NCI-H146 (cell line): ENCODE results near the gene LRMDA.
A peak's percentile ranks its signal among the peaks of the same experiment; 100 is the strongest.

Experiments used
- DNase-seq: peaks from one replicate; lab custom pipeline; 2025; lab: John Stamatoyannopoulos, UW

LRMDA gene

DNA sequence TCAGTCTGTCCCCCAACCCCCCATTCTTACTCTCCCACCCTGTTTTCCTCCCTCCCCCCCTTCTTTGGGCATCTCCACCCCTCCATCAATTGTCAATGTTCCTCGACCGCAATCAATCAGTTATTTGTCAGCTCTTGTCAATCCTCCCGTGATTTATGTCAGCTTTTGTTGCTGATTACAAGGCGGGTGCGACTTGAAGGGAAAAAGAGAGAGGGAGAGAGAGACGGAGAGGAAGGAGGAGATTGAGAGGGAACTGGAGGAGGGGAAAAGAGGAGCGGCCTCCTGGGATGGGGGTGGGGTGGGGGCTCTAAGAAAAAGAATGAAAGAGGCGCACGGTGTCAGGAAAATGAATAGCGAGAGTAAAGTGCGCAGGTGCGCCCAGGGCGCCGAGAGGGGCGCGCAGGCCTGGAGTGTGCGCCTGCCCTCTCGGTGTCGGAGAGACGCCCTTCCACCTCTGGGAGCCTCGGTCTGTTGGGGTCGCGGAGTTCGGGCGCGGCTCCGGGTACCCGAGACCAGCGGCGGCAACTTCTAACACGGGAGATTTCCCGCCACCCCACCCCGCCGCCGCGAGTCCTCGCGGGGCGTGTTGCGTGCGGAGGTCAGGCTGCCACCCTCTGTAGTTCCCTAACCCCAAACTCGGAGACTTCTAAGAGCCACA lies 28.8 kb upstream of the LRMDA start:
- peak; percentile 93 for DNase-seq

DNA sequence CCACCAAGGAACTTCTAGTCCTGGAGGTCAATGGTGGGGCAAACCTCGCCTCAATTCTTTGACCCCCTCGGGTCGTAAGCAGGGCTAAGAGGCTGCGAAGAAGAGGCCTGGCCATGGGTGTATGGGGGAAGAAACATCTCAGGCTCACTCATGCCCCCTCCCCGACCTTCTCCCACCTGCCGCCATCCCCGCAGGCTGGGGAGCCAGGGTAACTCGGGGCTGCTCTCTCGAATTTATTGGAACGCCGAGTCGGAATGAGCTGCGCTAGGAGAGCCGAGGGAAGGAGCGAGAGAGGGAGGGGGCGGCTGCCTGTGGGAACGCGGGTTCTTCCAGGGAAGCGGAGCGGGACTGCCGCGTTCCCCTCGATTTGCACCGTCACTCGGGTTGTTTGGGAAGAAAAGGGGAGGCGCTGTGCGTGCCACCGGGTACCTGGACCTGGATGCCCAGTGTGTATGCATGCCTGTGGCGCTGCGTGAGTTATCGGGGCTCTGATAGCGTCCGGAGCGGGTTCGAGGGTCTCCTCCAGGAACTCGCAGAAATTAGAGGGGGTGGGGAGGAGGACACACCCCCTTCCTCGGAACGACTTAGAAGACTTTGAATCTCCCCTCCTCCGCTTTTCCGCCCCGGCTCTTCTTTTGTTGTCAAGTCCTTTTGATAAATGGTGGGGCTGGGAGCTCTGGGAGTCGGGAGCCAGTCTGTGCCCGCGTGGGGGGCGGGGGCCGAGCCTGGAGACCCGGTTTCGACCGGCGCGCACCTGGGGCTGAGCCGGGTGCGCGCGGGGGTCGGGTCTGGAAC lies 28.1 kb upstream of the LRMDA start:
- peak; percentile 75 for DNase-seq

DNA sequence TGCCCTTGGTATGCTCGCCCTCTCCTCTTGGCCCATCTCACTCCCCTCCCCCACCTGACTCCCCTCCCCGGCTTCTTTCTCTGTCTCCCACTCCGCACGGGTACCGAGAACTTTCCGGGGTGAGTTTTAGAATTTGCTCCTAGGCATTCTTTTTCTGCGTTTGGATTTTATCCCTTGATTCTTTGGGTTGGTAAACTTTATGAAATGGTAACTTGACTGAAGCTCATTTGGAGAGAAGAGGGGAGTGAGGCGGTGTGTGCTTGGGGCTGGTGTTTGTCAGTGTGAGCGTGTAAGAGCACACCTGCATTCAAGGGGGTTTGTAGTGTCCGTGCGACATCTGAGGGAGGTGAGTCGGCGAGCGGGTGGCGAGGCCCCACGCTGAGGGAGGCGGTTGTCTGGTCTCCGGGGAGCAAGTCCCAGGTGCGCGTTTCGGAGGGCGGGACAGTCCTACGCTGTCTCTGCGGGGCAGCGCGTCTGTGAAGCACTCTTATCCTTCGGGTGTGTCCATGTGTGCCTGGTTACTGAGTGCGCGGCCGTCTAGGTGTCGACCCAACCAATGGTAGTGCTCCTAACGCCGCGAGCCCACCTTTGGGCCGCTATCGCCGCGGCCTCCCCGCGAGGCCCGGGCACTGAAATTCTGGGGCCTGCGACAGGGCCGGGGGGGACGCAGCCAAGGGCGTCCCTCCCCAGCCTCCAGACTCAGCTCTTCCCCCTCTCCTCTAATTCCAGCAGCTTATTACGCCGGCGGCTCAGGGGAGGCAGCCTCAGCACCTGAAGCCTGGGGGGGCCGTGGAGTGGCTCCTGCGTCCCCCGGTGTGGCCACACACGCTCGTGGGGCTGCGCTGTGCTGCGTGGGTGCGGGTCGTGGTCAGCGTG lies 27.2 kb upstream of the LRMDA start:
- peak; percentile 81 for DNase-seq

DNA sequence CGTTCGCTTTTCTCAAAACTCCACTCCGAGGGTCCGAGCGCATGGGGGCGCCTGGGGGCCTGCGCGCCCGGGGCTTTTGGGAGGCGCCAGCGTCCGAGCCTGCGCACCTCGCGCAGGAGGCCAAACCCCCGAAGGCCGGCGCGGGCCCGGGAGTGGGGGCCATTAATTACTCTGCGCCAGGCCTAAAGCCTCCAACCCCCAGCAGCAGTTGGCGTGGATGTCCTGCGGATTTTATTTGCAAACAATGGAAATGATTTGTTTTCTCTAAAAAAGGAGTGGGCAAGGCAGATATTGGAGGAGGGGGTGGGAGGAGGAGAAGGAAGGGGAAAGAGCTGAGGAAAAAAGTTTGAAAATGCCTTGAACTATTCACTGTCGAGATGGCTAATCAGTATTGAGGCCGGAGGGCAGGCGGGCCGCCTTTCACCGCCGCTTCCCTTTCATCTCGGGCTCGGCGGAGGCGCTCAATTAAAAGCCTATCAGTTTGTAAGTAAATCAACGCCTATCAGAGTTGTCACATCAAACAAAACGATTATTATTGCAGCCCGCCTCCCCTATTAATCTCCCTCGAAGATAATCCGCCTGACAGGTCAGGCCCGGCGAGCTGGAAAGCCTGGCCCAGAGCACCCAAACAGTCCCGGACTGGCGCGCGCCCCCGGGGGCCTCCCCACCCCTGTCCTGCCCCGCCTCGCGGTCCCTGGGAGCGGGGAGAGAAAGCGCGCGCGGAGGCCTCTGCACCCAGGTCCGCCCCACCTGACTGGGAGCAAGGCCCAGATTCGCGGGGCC lies 26.4 kb upstream of the LRMDA start:
- DNase-seq = peak; percentile 82

DNA sequence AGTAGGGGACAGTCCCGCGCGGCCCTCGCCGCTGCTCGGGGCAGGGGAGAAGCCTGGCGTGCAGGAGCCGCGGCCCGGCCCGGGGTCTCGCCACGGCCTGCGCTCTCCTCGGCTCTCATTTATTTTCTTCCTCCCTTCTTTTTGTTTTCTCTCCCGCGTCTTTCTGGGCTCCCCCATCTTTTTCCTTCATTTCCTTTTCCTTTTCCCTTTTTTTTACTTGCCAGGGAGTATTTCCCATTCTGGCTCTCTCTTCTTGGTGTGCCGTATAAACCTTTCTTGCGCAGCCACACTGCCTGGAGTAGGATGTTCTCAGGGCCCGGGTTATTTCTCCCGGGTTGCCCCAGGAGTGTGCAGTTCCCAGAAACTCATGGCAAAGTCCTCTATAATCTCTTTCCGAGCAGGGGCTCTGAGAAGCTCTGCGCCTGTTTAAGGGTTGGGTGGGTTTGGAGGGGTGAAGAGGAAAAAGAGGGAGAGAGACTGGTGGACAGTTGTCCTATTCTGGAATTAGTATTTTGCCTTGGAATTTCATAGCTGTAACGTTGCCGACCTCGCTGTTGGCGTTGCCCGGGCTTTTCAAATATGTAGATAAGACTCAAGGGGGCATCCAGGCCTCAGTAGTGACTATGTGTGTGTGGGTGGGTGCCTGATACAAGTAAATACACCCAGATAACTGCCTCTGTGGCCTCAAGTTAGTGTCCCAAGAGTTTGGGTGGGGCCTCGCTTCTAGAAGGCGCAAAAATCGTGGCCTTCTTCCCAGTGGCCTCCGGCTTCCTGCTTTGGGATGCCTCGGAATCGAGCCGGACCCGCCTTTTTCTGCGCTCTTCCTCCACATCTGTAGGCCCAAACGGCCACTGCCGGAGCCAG lies 25.6 kb upstream of the LRMDA start:
- DNase-seq = no peak

DNA sequence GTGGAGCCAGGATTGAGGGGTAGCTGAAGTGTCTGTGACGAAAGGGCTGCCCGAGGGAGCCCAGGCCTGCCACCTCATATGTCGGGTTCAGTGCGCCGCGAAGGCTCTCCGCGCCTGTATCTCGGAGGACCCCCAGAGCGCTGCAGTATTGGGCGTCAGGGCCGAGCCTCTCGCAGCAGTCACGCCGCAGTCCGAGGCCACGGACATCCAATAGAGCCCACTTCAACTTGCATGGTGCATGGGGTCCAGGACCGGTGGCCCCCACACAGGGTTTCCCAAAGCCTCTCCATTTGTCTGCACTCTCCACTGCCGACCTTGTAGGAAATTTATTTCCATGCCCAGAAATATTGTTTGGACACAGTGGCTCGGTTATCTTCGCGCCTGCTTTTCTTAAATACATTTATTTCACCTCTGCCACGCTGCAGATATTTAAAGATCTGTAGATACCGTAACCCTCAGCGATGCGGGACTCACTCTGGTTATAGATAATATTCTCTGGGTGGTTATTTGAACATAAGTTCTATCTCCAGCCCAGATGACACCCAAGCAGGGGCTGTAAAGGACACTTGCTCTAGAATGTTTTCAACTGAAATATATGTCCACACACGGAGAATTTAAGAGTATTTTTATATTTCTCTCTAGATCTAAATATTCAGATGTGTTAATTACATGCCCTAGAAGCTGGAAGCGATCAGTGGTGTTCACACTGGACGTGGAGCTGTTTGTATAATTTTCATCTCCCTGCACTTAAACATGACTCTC lies 24.8 kb upstream of the LRMDA start:
- no peak for DNase-seq

DNA sequence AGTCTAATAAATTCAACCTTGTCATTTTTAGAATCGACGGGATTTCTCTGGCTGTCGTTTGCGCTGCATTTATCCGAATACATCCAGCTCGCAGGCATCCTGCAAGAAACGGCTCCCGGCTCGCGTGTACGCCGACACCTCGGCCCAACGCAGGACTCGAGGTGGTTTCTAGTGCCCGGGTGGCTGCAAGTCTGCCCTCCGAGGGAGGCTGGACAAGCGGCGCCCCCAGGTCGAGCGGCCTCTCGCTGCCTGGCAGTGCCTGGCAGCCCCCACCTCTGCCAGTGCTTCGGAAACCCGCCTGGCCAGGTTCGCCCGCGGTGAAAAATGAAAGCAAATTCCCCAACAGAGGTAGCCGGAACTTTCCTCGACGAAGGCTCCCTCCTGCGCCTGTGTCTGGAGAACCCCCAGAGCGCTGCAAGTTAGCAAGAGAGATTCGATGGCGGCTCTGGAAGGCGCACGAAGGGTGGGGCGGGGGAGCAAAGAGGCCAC lies 24.2 kb upstream of the LRMDA start:
- DNase-seq = no peak

DNA sequence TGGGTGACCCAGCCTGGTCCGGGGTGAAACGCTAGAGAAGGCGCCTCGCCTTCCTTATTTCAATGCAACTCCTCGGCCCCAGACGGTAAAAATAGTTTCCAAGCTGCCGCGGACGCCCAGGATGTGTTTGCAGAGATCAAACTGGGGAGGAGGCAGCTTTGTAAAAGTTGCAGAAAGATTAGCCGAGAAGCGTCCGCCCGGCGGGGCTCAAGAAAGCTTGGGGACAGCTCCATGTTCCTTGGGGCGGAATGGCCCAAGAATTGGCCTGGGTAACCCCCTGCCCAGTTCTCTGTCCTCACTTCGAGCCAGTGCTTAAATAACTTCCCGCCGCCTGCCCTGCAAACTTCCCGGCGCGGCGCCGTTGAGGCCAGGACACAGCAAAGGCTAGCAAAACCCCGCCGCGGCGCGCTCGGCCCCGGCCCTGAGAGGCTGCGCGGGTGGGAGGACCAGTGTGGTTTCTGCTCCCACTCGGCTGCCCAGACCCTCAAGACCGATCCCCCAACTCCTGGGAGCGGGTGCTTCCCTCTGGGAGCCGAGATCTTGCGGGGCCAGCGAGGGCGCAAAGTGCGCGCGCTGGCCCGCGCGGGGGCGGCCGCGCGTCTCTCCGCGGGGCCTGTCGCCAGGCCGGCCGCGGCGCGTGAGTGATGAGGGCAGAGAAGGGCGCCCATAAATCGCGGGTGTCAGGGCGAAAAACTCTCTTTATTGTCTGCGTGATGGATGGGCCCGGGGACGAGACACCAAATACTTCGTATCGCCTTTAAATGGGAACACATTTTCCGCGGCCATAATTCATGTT lies 23.5 kb upstream of the LRMDA start:
- DNase-seq = no peak

DNA sequence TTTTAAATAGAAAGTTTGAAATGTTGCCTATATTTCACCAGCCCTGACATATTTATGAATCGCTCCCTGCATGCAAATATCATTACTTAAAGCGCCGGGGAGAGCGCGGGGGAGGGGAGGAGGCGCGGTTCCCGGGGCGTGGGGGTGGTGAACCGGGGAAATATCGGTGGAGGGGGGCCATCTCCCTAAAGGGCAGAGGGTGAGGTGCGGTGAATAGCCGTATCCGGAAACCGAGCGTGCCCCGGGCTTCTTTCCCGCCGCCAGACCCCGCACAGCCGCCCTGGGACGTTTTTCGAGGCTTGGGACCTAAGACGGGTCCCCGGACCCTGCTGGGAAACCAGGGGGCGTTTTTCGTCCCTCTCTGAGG lies 22.9 kb upstream of the LRMDA start:
- no peak for DNase-seq

DNA sequence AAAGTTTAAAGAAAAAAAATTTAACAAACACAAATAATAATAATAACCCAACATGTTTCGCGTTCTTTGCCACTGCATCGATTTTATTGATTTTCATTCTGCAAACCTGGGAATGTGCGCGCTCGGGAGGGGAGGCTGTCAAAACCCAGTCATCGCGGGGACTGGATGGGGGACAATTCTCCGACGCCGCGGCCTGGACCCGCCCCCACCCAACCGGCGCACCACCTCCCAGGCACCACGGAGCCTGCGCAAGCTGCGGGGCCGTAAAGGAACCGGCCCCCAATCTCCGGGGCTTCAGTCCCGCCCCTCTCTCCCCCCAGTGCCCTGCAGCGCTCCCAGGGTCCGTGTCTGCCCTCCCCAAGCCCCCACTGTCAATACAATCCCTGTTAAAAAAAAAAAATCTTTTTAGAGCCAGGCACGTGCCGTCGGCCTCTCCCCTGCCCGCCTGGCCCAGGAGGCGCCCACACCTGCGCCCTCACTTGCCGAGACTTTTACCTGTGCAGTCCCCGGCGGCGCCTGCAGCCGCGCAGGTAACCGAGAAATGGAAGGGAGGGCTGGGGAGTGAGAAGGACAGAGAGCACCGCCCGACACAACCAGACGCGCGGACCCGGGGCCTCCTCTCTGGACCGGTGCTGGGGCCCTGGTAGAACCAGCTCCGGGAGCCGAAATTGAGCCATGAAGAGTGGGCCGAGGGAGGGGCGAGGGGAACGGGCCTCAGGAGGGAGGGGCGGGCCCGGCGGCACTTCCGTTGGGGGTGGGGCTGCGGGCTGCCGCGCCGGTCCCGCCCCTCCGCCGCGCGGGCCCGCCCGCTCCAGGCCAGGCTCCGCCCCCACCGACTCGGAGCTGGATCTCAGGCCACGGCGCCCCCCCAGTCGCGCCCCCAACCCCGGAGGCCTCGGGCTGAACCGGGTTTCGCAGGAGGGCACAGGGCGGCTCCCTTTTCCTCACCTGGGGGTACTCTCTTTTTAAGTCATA lies 22.2 kb upstream of the LRMDA start:
- DNase-seq = peak; percentile 86

DNA sequence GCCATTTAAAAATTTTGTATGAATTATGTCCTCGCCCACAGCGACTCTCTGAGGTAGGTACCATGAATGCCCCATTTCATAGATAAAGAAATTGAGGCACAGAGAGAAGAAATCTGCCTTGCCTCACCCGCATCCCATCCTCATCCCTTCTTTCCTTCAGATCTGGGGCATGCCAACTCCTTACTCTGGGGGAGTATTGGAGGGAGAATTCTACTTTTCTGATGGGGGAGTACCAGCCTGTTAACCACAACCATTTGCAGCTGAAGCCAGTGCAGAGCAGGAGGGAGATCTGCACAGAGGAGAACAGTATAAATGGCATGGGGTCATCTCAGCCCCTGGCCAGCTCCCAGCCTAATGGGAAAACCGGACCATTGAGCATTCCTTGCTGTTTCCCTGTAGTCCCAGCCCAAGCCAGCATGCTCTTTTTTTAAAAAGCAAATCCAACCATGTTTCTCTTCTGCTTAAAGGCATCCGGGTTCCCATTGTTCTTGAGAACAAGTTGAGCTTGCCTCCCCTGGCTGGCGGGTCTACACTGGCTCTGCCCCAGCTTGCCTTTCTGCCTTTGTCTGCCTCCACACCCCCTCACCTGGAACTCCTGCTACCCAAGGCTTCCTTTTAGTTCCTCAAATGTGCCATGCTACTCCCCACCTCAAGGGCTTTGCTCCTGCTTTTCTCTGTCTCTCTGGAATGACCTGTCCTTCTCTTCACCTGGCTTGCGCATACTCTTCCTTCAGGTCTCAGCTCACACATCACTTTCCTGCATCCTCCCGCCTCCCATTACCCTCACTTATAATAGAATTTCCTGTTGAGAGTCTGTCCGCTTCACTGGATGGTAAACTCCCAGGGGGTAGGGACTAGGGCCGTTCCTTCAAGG lies 21.1 kb upstream of the LRMDA start:
- DNase-seq = no peak

DNA sequence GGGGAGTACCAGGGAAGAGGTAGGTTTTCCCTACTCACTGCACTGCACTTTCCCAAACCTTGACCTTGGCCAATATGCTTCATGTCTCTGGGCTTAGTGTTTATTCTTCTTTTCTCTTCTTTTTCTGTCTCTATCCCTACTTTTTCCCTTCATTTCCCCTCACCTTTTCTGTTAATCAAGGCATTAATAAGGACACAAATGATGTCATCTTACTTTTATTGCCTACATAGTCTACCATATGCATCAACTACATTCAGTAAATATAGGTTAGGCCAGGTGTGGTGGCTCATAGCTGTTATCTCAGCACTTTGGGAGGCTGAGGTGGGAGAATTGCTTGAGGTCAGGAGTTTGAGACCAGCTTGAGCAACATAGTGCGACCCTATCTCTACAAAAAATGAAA lies 16.9 kb upstream of the LRMDA start:
- no peak for DNase-seq

DNA sequence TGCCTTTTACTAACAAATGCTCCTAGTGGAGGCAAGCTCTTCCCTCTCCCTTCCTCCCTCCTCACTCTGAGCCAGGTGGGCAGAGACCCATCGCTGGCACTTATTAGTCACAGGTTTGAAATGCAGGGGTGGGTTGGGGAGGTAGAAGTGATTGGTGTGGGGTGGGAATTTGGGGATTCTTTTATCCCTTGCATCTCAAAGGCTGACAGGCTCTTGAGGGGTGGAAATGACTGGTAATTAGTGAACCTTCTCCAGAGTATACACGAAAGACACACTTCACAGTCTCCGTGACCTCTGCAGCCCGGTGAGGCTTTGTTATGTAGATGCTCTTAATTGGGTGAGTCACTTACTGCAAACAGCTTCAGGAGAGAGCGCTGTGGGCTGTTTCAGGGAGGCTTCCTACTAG lies 13.9 kb upstream of the LRMDA start:
- DNase-seq = peak; percentile 91

DNA sequence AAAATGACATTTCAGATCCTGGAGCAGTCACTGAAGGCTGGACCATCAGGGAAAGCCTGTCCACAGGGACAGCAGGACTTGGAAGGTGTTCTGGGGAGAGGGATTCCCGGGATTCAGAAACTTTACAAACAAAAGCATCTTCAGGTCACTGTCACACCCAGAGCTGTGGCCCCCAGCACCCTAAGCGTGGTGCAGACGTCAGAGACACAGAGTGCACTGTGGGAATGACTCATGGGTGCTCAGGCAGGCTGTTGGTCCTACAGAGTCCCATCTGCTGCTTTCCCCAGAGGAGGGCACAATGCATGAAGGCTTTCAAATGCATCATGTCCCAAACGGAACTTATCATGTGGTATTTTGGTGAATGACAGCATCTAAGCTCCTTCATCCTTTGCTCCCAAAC lies 13.1 kb upstream of the LRMDA start:
- no peak for DNase-seq

DNA sequence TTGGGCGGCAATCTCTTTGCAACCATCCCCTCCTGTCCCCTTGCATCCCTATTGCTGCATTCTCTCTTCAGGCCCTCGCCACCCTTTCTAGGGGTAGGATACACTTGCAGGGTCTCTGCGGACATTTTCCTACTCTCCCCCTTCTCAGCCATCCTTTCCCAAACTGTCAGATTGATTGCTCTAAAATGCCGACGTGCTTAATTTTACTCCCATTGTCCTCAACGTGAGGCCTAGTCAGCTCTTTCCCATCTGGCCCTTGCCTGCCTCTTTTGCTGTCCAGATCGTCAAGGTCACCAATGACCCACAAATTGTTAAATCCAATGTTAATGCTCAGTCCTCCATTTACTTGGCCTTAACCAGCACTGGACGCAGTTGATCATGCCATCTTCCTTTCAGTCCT lies 12.7 kb upstream of the LRMDA start:
- no peak for DNase-seq

DNA sequence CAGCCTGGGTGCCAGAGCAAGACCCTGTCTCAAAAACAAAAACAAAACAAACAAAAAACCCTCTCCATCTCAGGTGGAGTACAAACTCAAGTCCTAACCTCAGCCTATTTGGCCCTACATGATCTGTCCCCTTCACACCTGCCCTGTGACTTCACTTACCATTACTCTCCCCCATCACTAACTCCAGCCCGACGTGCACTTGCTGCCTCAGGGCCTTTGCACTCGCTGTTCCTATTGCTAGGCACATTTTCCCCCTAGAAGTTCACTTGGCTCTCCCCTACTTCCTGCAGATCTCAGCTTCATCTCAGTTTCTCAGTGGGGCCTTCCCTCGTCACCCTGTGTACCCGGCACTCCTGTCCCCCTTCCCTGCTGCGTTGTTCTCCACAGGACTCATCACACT lies 8.5 kb upstream of the LRMDA start:
- DNase-seq = no peak

DNA sequence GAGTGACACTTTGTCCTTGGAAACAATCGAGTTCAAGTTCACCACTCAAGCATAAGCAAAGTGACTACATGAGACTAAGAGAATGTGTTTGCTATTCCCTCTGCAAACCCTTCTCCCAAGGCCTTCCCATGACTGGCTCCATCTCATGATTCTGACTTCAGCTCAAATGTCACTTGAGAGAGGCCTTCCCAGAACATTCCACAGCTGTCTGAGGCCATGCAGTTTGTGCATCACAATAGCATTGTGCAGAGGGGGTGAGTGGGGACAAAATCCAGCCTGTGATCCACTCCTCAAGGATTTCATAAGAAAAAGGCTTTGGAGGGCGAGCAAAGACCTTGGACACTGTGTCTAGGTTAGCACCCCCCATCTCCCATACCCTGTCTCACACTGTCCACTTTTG lies 6.9 kb upstream of the LRMDA start:
- DNase-seq = no peak
